IMR-90 (cell line): Measurements from ENCODE around the gene MBOAT1. TPM values are rescaled to one million over a fixed set of nuclear protein-coding genes. Genes with fewer than 3 reads are reported as not detected.

Experiments used
- ATAC-seq: fragments of 200-7000 bp; cut with Tn5 transposase; 2 replicates; pipeline ENCODE4 v1.9.1; 2020; ENCODE audit warnings: low read depth, mild to moderate bottlenecking, moderate library complexity
- BruUV-seq: library from RNA; stranded (reverse); fragments of 400-500 nt; replicated peaks from 2 replicates; lab custom pipeline; 2021; lab: Mats Ljungman, UMichigan
- CTCF ChIA-PET: fragments of 300-600 bp; formaldehyde crosslinking; extraction: SDS; loops from one replicate; lab custom pipeline; 2021; ENCODE audit warnings: antibody characterized with exemption; lab: Yijun Ruan, JAX
- POLR2A ChIA-PET: fragments of 300-600 bp; sonication (Branson Sonifier 250); formaldehyde crosslinking; loops from one replicate; lab custom pipeline; 2022; ENCODE audit warnings: antibody characterized with exemption; ENCODE audit not compliant: unreplicated experiment; lab: Charles Lee
- DNase-seq: peaks from one replicate; pipeline ENCODE4 v3.0.0; 2013
- H2AFZ ChIP-seq: replicated peaks from 2 replicates; pipeline ENCODE3; 2013; ENCODE audit warnings: low read length, mild to moderate bottlenecking; ENCODE audit not compliant: poor library complexity
- H2AK5ac ChIP-seq: 2 replicates; pipeline ENCODE4 v1.6.1; 2013; ENCODE audit warnings: low read depth, low read length, inconsistent platforms
- H2AK9ac ChIP-seq: replicated peaks from 2 replicates; pipeline ENCODE3; 2013; ENCODE audit warnings: mild to moderate bottlenecking, low read depth, low read length, moderate library complexity; ENCODE audit not compliant: poor library complexity
- H2BK120ac ChIP-seq: 2 replicates; pipeline ENCODE4 v1.6.1; 2013; ENCODE audit warnings: low read depth, low read length, inconsistent platforms
- H2BK15ac ChIP-seq: 3 replicates; pipeline ENCODE4 v1.6.1; 2013; ENCODE audit warnings: low read depth, low read length, inconsistent platforms
- H2BK20ac ChIP-seq: 2 replicates; pipeline ENCODE4 v1.6.1; 2013; ENCODE audit warnings: low read depth, mild to moderate bottlenecking, inconsistent platforms, low read length, moderate library complexity
- H2BK5ac ChIP-seq: 2 replicates; pipeline ENCODE4 v1.6.1; 2013; ENCODE audit warnings: mild to moderate bottlenecking, low read depth, low read length, inconsistent platforms; ENCODE audit not compliant: poor library complexity, severe bottlenecking
- H3K14ac ChIP-seq: replicated peaks from 2 replicates; pipeline ENCODE4 v1.6.1; 2013; ENCODE audit warnings: low read depth, low read length, inconsistent platforms
- H3K18ac ChIP-seq: 2 replicates; pipeline ENCODE4 v1.6.1; 2013; ENCODE audit warnings: low read depth, low read length, control low read depth
- H3K23ac ChIP-seq: 2 replicates; pipeline ENCODE4 v1.6.1; 2013; ENCODE audit warnings: low read depth, low read length, inconsistent platforms
- H3K27ac ChIP-seq: 2 replicates; pipeline ENCODE4 v1.5.1; 2013; ENCODE audit warnings: mild to moderate bottlenecking, control low read depth, low read length; ENCODE audit not compliant: insufficient read depth
- H3K27me3 ChIP-seq: 2 replicates; pipeline ENCODE4 v1.6.1; 2013; ENCODE audit warnings: low read length; ENCODE audit not compliant: control insufficient read depth, insufficient read depth
- H3K36me3 ChIP-seq: 2 replicates; pipeline ENCODE4 v1.6.1; 2013; ENCODE audit warnings: low read length, mixed read lengths; ENCODE audit not compliant: control insufficient read depth, insufficient read depth
- H3K4ac ChIP-seq: 2 replicates; pipeline ENCODE4 v1.6.1; 2013; ENCODE audit warnings: low read depth, low read length, inconsistent platforms
- H3K4me1 ChIP-seq: 2 replicates; pipeline ENCODE4 v1.6.1; 2013; ENCODE audit warnings: low read length, mixed read lengths; ENCODE audit not compliant: control insufficient read depth, insufficient read depth
- H3K4me2 ChIP-seq: 2 replicates; pipeline ENCODE4 v1.6.1; 2013; ENCODE audit warnings: low read depth, mild to moderate bottlenecking, control low read depth, low read length, moderate library complexity
- H3K4me3 ChIP-seq: 2 replicates; pipeline ENCODE4 v1.5.1; 2013; ENCODE audit warnings: low read depth, mild to moderate bottlenecking, control low read depth, low read length, moderate library complexity; ENCODE audit not compliant: insufficient read depth
- H3K56ac ChIP-seq: 2 replicates; pipeline ENCODE4 v1.6.1; 2013; ENCODE audit warnings: low read length, inconsistent platforms; ENCODE audit not compliant: insufficient read depth; ENCODE audit errors: extremely low read depth
- H3K79me1 ChIP-seq, 2 experiments: 2 replicates each; pipeline ENCODE4 v1.6.1; 2013; ENCODE audit warnings: low read length in 2 of 2, inconsistent platforms in 1 of 2, low read depth in 1 of 2
- H3K9ac ChIP-seq: 2 replicates; pipeline ENCODE4 v1.6.1; 2013; ENCODE audit warnings: low read depth, low read length, control low read depth
- H3K9me1 ChIP-seq: 2 replicates; pipeline ENCODE4 v1.6.1; 2013; ENCODE audit warnings: low read length, inconsistent platforms; ENCODE audit not compliant: insufficient read depth
- H3K9me3 ChIP-seq: 2 replicates; pipeline ENCODE4 v1.6.1; 2013; ENCODE audit warnings: low read length; ENCODE audit not compliant: control insufficient read depth, insufficient read depth
- H4K20me1 ChIP-seq: 2 replicates; pipeline ENCODE4 v1.6.1; 2013; ENCODE audit warnings: low read length, inconsistent platforms; ENCODE audit not compliant: insufficient read depth
- H4K5ac ChIP-seq: 2 replicates; pipeline ENCODE4 v1.6.1; 2013; ENCODE audit warnings: mild to moderate bottlenecking, low read depth, low read length, control low read depth
- H4K8ac ChIP-seq, 2 experiments: 2 replicates each; pipeline ENCODE4 v1.6.1; 2013; ENCODE audit warnings: low read depth in 2 of 2, low read length in 2 of 2, control low read depth in 1 of 2, inconsistent platforms in 1 of 2
- H4K91ac ChIP-seq: 2 replicates; pipeline ENCODE4 v1.6.1; 2013; ENCODE audit warnings: low read depth, low read length, inconsistent platforms; ENCODE audit not compliant: insufficient read depth
- CTCF ChIP-seq: conservative IDR thresholded peaks from 2 replicates; pipeline ENCODE4 v1.5.1; 2012; ENCODE audit warnings: mild to moderate bottlenecking, low read depth, low read length, improper control_type of control experiment
- NFE2L2 ChIP-seq: fragments of 150-350 bp; IDR thresholded peaks from 2 replicates; pipeline ENCODE4 v1.6.1; 2016; ENCODE audit warnings: low read depth, mild to moderate bottlenecking, low read length
- SMC3 ChIP-seq: fragments of 150-350 bp; IDR thresholded peaks from 2 replicates; pipeline ENCODE4 v1.6.1; 2016; ENCODE audit warnings: low read depth, mild to moderate bottlenecking, antibody characterized with exemption, low read length, moderate library complexity
- WGBS, 2 experiments: methylation state at CpG; one replicate each; pipeline versions ENCODE4 v1.1.5 to v1.1.7; 2013; ENCODE audit warnings: missing lambda C conversion rate in 2 of 2; ENCODE audit not compliant: insufficient read length in 1 of 2; ENCODE audit errors: extremely low coverage in 2 of 2; 5-methylcytosine and 5-hydroxymethylcytosine counted together
- dilution Hi-C: fragments of 300-500 bp; cut with HindIII; formaldehyde crosslinking; loops from one replicate; pipeline ENCODE4 v1.14.3; 2018; ENCODE audit warnings: low sequenced_read_pairs; ENCODE audit not compliant: unreplicated experiment
- in situ Hi-C: fragments of 300-500 bp; cut with MboI; formaldehyde crosslinking; loops from 3 replicates; pipeline ENCODE4 v1.14.3; 2019; ENCODE audit warnings: low sequenced_read_pairs, inconsistent platforms, mixed read lengths
- intact Hi-C: fragments of 100-400 bp; cut with micrococcal nuclease; formaldehyde crosslinking; loops from 2 replicates; pipeline ENCODE4 v1.10.0; 2022
- polyA plus RNA-seq, 3 experiments: library from polyadenylated mRNA; depleted of rRNA; stranded (reverse); fragments of >200 nt; gene quantifications; 2 replicates each; pipeline ENCODE4 v1.2.3, GENCODE V29; 2012; ENCODE audit warnings: low replicate concordance in 1 of 3
- total RNA-seq: library from RNA; depleted of rRNA; stranded (reverse); fragments of >200 nt; gene quantifications from 2 replicates; pipeline ENCODE4 v1.2.3, GENCODE V29; 2012

The MBOAT1 gene
- total and polyA plus RNA-seq, 2 of the 4 experiments (the other 2 are of a cell fraction): 1.6 to 4.7 TPM

GRCh38 chr6:20204512-20204894, 7.8 kb downstream of the MBOAT1 start:
- ChIA-PET CTCF (no interaction called here), POLR2A (no interaction called here)
- H2BK15ac ChIP-seq: no peak overlapping the region; the same call in 1 of the 3 replicates
- no TSS peak for BruUV-seq
- no peak overlapping the region; the same call in 1 of the 2 replicates for H4K91ac ChIP-seq
- no peak for TF ChIP-seq SMC3
- TF ChIP-seq NFE2L2: no peak
- TF ChIP-seq CTCF: no peak
- peak overlapping the region; percentile 1; the same call in 1 of the 2 replicates for H3K14ac ChIP-seq
- H3K9me3 ChIP-seq: no peaks in the 10 kb centered on the region
- no peaks in the 10 kb centered on the region for H3K36me3 ChIP-seq
- H4K8ac ChIP-seq: 0 out of 4 replicates have a peak overlapping the region, but pooled peaks of 1 of the 2 experiments have one; percentile 11
- ATAC-seq (no peak), DNase-seq (no peak)
- H2AK5ac ChIP-seq: no peak overlapping the region
- H3K56ac ChIP-seq: no peak overlapping the region
- H2BK5ac ChIP-seq: no peak overlapping the region
- no peak overlapping the region for H3K9ac ChIP-seq
- H3K4me2 ChIP-seq: no peak overlapping the region
- H2BK120ac ChIP-seq: 0 out of 2 replicates have a peak overlapping the region, but pooled peaks have one; percentile 14
- dilution Hi-C loops (no loop called here), in situ Hi-C loops (no loop called here), intact Hi-C loops (no loop called here)
- H2BK20ac ChIP-seq: 0 out of 2 replicates have a peak overlapping the region, but pooled peaks have one; percentile 40
- H3K27ac ChIP-seq: no peak overlapping the region
- no peak overlapping the region for H3K4me3 ChIP-seq
- no peaks in the 10 kb centered on the region for H3K27me3 ChIP-seq
- H4K20me1 ChIP-seq: no peaks in the 10 kb centered on the region
- no peak overlapping the region for H2AFZ ChIP-seq
- WGBS, 2 experiments: no CpG with 5 or more reads among the region's 4 CpGs
- H3K4me1 ChIP-seq: peaks cover 2% of the 10 kb centered on the region; the same call in 1 of the 2 replicates
- H2AK9ac ChIP-seq: no peak overlapping the region
- H4K5ac ChIP-seq: no peak overlapping the region
- H3K9me1 ChIP-seq: peaks cover 15% of the 10 kb centered on the region
- peaks cover 11 to 38% of the 10 kb centered on the region in 2 experiments for H3K79me1 ChIP-seq
- H3K18ac ChIP-seq: no peak overlapping the region
- H3K4ac ChIP-seq: peak overlapping the region; percentile 41; the same call in 1 of the 2 replicates
- H3K23ac ChIP-seq: peak overlapping the region; percentile 20; the same call in 1 of the 2 replicates
